HepG2 (cell line): ENCODE measurements around the gene MMAA.

Source experiments
- CREBL2 ChIP-seq: sonication (generic); formaldehyde crosslinking; IDR thresholded peaks from 2 replicates; pipeline ENCODE4 v1.8.1; 2023; ENCODE audit warnings: missing genetic modification reagents, mild to moderate bottlenecking, borderline replicate concordance
- CTCF ChIP-seq: sonication (generic); formaldehyde crosslinking; IDR thresholded peaks from 2 replicates; pipeline ENCODE4 v1.5.0; 2020; ENCODE audit warnings: mild to moderate bottlenecking, missing genetic modification reagents, moderate library complexity
- ETV5 ChIP-seq: IDR thresholded peaks from 2 replicates; pipeline ENCODE4 v1.6.1; 2018; ENCODE audit warnings: missing biosample characterization, missing genetic modification reagents, inconsistent platforms, borderline replicate concordance
- ETV6 ChIP-seq: sonication (generic); formaldehyde crosslinking; conservative IDR thresholded peaks from 2 replicates; pipeline ENCODE4 v1.4.0; 2020; ENCODE audit warnings: missing genetic modification reagents
- SMAD3 ChIP-seq: sonication (generic); formaldehyde crosslinking; IDR thresholded peaks from 2 replicates; pipeline ENCODE4 v1.4.0; 2020; ENCODE audit warnings: missing genetic modification reagents
- UBTF ChIP-seq: sonication (generic); formaldehyde crosslinking; IDR thresholded peaks from 2 replicates; pipeline ENCODE4 v1.4.0; 2020; ENCODE audit warnings: mild to moderate bottlenecking, missing genetic modification reagents
- TF ChIP-seq, protein P1 (sequence below): sonication (generic); formaldehyde crosslinking; IDR thresholded peaks from 2 replicates; pipeline ENCODE4 v1.5.0; 2020; ENCODE audit warnings: mild to moderate bottlenecking, missing genetic modification reagents
- TF ChIP-seq, protein P2 (sequence below): IDR thresholded peaks from 2 replicates; pipeline ENCODE4 v1.6.1; 2012; ENCODE audit warnings: inconsistent platforms

DNA sequence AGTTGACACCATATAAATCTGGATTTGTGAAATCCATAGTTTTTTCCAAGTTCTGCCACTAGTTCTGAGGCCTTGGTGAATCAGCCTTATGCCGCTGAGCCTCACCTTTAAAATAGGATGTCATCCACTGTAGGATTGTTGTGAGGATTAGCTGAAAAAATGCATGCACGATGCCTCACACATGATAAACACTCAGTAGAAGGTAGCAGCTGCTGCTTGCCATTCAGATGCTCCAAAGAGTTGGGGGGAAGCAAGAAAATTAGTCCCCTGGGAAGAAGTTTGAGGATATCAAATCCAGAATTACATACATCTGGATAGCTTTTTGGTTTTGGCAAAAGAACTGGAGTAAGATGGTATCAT is 7.4 kb downstream of the MMAA start:
- TF ChIP-seq, protein P1, sequence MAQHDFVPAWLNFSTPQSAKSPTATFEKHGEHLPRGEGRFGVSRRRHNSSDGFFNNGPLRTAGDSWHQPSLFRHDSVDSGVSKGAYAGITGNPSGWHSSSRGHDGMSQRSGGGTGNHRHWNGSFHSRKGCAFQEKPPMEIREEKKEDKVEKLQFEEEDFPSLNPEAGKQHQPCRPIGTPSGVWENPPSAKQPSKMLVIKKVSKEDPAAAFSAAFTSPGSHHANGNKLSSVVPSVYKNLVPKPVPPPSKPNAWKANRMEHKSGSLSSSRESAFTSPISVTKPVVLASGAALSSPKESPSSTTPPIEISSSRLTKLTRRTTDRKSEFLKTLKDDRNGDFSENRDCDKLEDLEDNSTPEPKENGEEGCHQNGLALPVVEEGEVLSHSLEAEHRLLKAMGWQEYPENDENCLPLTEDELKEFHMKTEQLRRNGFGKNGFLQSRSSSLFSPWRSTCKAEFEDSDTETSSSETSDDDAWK (CRISPR knock-in tag): no peak
- TF ChIP-seq SMAD3 (CRISPR knock-in tag) (no peak), CREBL2 (CRISPR knock-in tag) (no peak), CTCF (CRISPR knock-in tag) (no peak), UBTF (CRISPR knock-in tag) (no peak), ETV6 (CRISPR knock-in tag) (no peak), ETV5 (no peak)
- TF ChIP-seq, protein P2, sequence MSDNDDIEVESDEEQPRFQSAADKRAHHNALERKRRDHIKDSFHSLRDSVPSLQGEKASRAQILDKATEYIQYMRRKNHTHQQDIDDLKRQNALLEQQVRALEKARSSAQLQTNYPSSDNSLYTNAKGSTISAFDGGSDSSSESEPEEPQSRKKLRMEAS: no peak
